Fibroblast of pulmonary artery (primary cell): ENCODE measurements around the gene CAMK1D.
A peak's percentile ranks its signal among the peaks of the same experiment; 100 is the strongest.

ENCODE experiments used
- DNase-seq: peaks from one replicate; pipeline ENCODE4 v3.0.0-alpha.2; 2010; ENCODE audit warnings: low read depth
- H3K4me3 ChIP-seq: replicated peaks from 2 replicates; pipeline ENCODE4 v1.5.1; 2011; ENCODE audit warnings: low read depth, mild to moderate bottlenecking, control low read depth, low read length, moderate library complexity
- TF ChIP-seq, protein P1 (sequence below): IDR thresholded peaks from 2 replicates; pipeline ENCODE4 v1.5.1; 2011; ENCODE audit warnings: mild to moderate bottlenecking, control low read depth, low read length, inconsistent platforms; ENCODE audit errors: missing control alignments

Gene CAMK1D

GRCh38 chr10:12703126-12703525 lies 353.8 kb downstream of the CAMK1D start:
- TF ChIP-seq, protein P1, sequence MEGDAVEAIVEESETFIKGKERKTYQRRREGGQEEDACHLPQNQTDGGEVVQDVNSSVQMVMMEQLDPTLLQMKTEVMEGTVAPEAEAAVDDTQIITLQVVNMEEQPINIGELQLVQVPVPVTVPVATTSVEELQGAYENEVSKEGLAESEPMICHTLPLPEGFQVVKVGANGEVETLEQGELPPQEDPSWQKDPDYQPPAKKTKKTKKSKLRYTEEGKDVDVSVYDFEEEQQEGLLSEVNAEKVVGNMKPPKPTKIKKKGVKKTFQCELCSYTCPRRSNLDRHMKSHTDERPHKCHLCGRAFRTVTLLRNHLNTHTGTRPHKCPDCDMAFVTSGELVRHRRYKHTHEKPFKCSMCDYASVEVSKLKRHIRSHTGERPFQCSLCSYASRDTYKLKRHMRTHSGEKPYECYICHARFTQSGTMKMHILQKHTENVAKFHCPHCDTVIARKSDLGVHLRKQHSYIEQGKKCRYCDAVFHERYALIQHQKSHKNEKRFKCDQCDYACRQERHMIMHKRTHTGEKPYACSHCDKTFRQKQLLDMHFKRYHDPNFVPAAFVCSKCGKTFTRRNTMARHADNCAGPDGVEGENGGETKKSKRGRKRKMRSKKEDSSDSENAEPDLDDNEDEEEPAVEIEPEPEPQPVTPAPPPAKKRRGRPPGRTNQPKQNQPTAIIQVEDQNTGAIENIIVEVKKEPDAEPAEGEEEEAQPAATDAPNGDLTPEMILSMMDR = no peak
- H3K4me3 ChIP-seq = no peak overlapping the region
- DNase-seq = no peak

DNA sequence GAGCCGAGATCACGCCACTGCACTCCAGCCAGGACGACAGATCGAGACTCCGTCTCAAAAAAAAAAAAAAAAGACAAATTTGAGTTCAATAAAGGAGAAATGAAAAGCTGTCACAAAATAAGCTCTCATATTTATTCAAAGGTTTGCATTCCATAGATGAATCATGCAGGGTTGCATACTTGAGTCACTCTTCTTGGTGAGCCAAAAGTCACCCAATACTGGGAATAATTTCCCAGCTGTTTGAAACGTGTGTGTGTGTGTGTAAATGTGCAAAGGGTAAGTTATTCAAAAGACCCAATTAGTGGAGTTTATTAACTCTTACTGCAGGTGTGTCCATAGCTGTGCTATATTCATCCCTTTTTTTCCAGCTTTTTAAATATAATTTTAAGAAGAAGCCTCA lies 354.5 kb downstream of the CAMK1D start:
- peak; percentile 75 for DNase-seq
- TF ChIP-seq, protein P1 = no peak
- no peak overlapping the region for H3K4me3 ChIP-seq

DNA sequence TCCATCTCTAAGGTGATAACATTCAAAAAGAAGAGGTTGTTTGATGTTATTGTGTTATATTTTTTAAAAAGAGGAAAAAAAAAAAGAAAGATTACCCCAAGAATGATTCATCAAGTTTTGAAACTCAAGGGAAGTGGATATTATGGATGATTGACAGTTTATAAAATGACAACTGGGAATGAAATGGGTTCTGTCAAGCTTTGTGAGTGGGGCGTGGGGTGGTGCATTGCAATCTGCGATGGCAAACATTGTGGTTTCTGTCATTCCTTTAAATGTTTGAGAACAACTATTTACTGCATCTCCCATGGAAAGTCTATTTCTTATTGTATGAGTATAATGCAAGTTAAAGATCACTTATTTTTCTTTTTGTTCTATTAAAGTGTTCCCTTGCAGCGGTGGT lies 355.1 kb downstream of the CAMK1D start:
- TF ChIP-seq, protein P1 = no peak
- no peak for DNase-seq
- no peak overlapping the region for H3K4me3 ChIP-seq

GRCh38 chr10:12705943-12706342 lies 356.6 kb downstream of the CAMK1D start:
- TF ChIP-seq, protein P1 = no peak
- no peak overlapping the region for H3K4me3 ChIP-seq
- DNase-seq = no peak

GRCh38 chr10:12707461-12708185 lies 358.3 kb downstream of the CAMK1D start:
- no peak overlapping the region for H3K4me3 ChIP-seq
- TF ChIP-seq, protein P1 = peak; percentile 61
- DNase-seq = peak; percentile 92

GRCh38 chr10:12709000-12709401 lies 359.7 kb downstream of the CAMK1D start:
- DNase-seq = no peak
- TF ChIP-seq, protein P1 = no peak

GRCh38 chr10:12709521-12709963 lies 360.2 kb downstream of the CAMK1D start:
- TF ChIP-seq, protein P1 = no peak
- DNase-seq = peak; percentile 56
- no peak overlapping the region for H3K4me3 ChIP-seq

More at GRCh38 chr10:12709000-12709401, 359.7 kb downstream of the CAMK1D start:
- no peak overlapping the region for H3K4me3 ChIP-seq
